ENCODE measurements around the gene KIF5A. TPM values are rescaled to one million over a fixed set of nuclear protein-coding genes. Genes with fewer than 3 reads are reported as not detected.
"Not testable (repeated sequence)": the region's sequence is repeated elsewhere in the genome, so short reads cannot be mapped to it uniquely, and the experiment has no call there.

Gene KIF5A
- total RNA-seq, 4 donors from 2014 or later, result 0.34 to 0.67 (median 0.51) TPM

- no peak for DNase-seq
- TF ChIP-seq CTCF (IDR thresholded peaks at IDR 0.05), result no peak
- TF ChIP-seq POLR2A (IDR thresholded peaks at IDR 0.05), result no peak
- H3K4me3 ChIP-seq (replicated peaks in 1 of 3), result no peak overlapping the region
- no peak overlapping the region for H3K27ac ChIP-seq
- intact Hi-C loops (cut with DNase I), result no loop called here
- 98 to 99% methylated on average over 7 of the region's 7 CpGs for WGBS, 2 donors
- no peaks in the 10 kb centered on the region for H3K4me1 ChIP-seq
- H3K27me3 ChIP-seq, result no peaks in the 10 kb centered on the region
- no peaks in the 10 kb centered on the region for H3K9me3 ChIP-seq
- peaks cover 45 to 47% of the 10 kb centered on the region in 2 donors for H3K36me3 ChIP-seq
These were observed 38.1 kb upstream of the KIF5A start for GRCh38 chr12:57511588-57512325.

GRCh38 chr12:57512665-57513064 is 37.2 kb upstream of the KIF5A start:
- intact Hi-C loops (cut with DNase I), result no loop called here
- Histone ChIP-seq H3K9me3 (no peaks in the 10 kb centered on the region), H3K4me1 (peaks cover 1 to 9% of the 10 kb centered on the region in 2 donors), H3K27me3 (no peaks in the 10 kb centered on the region), H3K36me3 (peaks cover 51 to 54% of the 10 kb centered on the region in 2 donors), H3K27ac (no peak overlapping the region), H3K4me3 (replicated peaks in 1 of 3) (no peak overlapping the region)
- DNase-seq, result no peak
- TF ChIP-seq CTCF (IDR thresholded peaks at IDR 0.05), result no peak
- TF ChIP-seq POLR2A (IDR thresholded peaks at IDR 0.05), result no peak
- 93 to 95% methylated on average over 6 of the region's 6 CpGs for WGBS, 2 donors

GRCh38 chr12:57513266-57513665 is 36.6 kb upstream of the KIF5A start:
- no peaks in the 10 kb centered on the region for H3K27me3 ChIP-seq
- H3K36me3 ChIP-seq, result peaks cover 51 to 54% of the 10 kb centered on the region in 2 donors
- WGBS, 2 donors, result 93 to 95% methylated on average over 5 of the region's 5 CpGs
- no peak overlapping the region for H3K27ac ChIP-seq
- intact Hi-C loops (cut with DNase I), result no loop called here
- no peak overlapping the region for H3K4me3 ChIP-seq (replicated peaks in 1 of 3)
- DNase-seq, result no peak
- H3K9me3 ChIP-seq, result no peaks in the 10 kb centered on the region
- peaks cover 7 to 15% of the 10 kb centered on the region in 2 donors for H3K4me1 ChIP-seq
- TF ChIP-seq POLR2A (IDR thresholded peaks at IDR 0.05) (no peak), CTCF (IDR thresholded peaks at IDR 0.05) (no peak)

- H3K4me3 ChIP-seq (replicated peaks in 1 of 3); H3K27ac ChIP-seq; H3K27me3 ChIP-seq; H3K9me3 ChIP-seq; intact Hi-C loops (cut with DNase I); DNase-seq: not testable (repeated sequence)
- Histone ChIP-seq H3K4me1 (peaks cover 11 to 19% of the 10 kb centered on the region in 2 donors), H3K36me3 (peaks cover 51 to 54% of the 10 kb centered on the region in 2 donors)
- WGBS, 2 donors, result 81 to 93% methylated on average over 6 of the region's 6 CpGs
These were observed 36.2 kb upstream of the KIF5A start for GRCh38 chr12:57513677-57514076.

GRCh38 chr12:57514246-57514645 is 35.6 kb upstream of the KIF5A start:
- H3K9me3 ChIP-seq; DNase-seq; intact Hi-C loops (cut with DNase I); H3K27ac ChIP-seq; H3K4me3 ChIP-seq (replicated peaks in 1 of 3); H3K27me3 ChIP-seq: not testable (repeated sequence)
- Histone ChIP-seq H3K36me3 (peaks cover 51 to 53% of the 10 kb centered on the region in 2 donors), H3K4me1 (peaks cover 17 to 24% of the 10 kb centered on the region in 2 donors)
- WGBS, 2 donors, result 95 to 97% methylated on average over 9 of the region's 9 CpGs

GRCh38 chr12:57514720-57515407 is 35.0 kb upstream of the KIF5A start:
- intact Hi-C loops (cut with DNase I), result no loop called here
- no peak overlapping the region for H3K4me3 ChIP-seq (replicated peaks in 1 of 3)
- peaks cover 47 to 51% of the 10 kb centered on the region in 2 donors for H3K36me3 ChIP-seq
- H3K4me1 ChIP-seq, result peaks cover 17 to 26% of the 10 kb centered on the region in 2 donors
- 83 to 88% methylated on average over 9 of the region's 9 CpGs for WGBS, 2 donors
- DNase-seq, result no peak
- H3K27ac ChIP-seq, result no peak overlapping the region
- H3K9me3 ChIP-seq, result no peaks in the 10 kb centered on the region
- TF ChIP-seq POLR2A (IDR thresholded peaks at IDR 0.05), result no peak
- TF ChIP-seq CTCF (IDR thresholded peaks at IDR 0.05), result no peak
- H3K27me3 ChIP-seq, result no peaks in the 10 kb centered on the region
